NCI-H2081 treated with DMSO at 0.1 percent for 48 hours (cell line): Measurements from ENCODE around the gene ST6GALNAC3.
"Not testable (repeated sequence)": the region's sequence is repeated elsewhere in the genome, so short reads cannot be mapped to it uniquely, and the experiment has no call there.

ENCODE experiments used
- DNase-seq: peaks from one replicate; lab custom pipeline; 2025; lab: John Stamatoyannopoulos, UW

Gene ST6GALNAC3

GRCh38 chr1:76074321-76075187 lies at the start of gene ST6GALNAC3:
TSS of gene ST6GALNAC3 (plus strand) at chr1:76074746.
- DNase-seq: no peak

- DNase-seq: no peak
Observed at GRCh38 chr1:76027341-76027740, 47.2 kb upstream of the ST6GALNAC3 start.

- no peak for DNase-seq
Observed at GRCh38 chr1:76029331-76029730, 45.2 kb upstream of the ST6GALNAC3 start.

- DNase-seq: no peak
Observed at GRCh38 chr1:76031496-76031895, 43.0 kb upstream of the ST6GALNAC3 start.

GRCh38 chr1:76033800-76034475 lies 40.6 kb upstream of the ST6GALNAC3 start:
- no peak for DNase-seq

- no peak for DNase-seq
Observed at GRCh38 chr1:76035053-76035452, 39.5 kb upstream of the ST6GALNAC3 start.

GRCh38 chr1:76037324-76037723 lies 37.2 kb upstream of the ST6GALNAC3 start:
- no peak for DNase-seq

GRCh38 chr1:76038287-76039004 lies 36.1 kb upstream of the ST6GALNAC3 start:
- no peak for DNase-seq

GRCh38 chr1:76046149-76046548 lies 28.4 kb upstream of the ST6GALNAC3 start:
- no peak for DNase-seq

GRCh38 chr1:76048219-76048618 lies 26.3 kb upstream of the ST6GALNAC3 start:
- no peak for DNase-seq

GRCh38 chr1:76048926-76049325 lies 25.6 kb upstream of the ST6GALNAC3 start:
- no peak for DNase-seq

GRCh38 chr1:76049498-76049897 lies 25.0 kb upstream of the ST6GALNAC3 start:
- DNase-seq: no peak

GRCh38 chr1:76050073-76050472 lies 24.5 kb upstream of the ST6GALNAC3 start:
- DNase-seq: not testable (repeated sequence)

GRCh38 chr1:76053021-76053420 lies 21.5 kb upstream of the ST6GALNAC3 start:
- no peak for DNase-seq

GRCh38 chr1:76054359-76054758 lies 20.2 kb upstream of the ST6GALNAC3 start:
- DNase-seq: no peak

- DNase-seq: no peak
Observed at GRCh38 chr1:76055987-76056386, 18.6 kb upstream of the ST6GALNAC3 start.

- DNase-seq: no peak
Observed at GRCh38 chr1:76059451-76059850, 15.1 kb upstream of the ST6GALNAC3 start.

- no peak for DNase-seq
Observed at GRCh38 chr1:76065270-76065669, 9.3 kb upstream of the ST6GALNAC3 start.

- no peak for DNase-seq
Observed at GRCh38 chr1:76066394-76066793, 8.2 kb upstream of the ST6GALNAC3 start.

GRCh38 chr1:76068542-76068941 lies 6.0 kb upstream of the ST6GALNAC3 start:
- DNase-seq: no peak

GRCh38 chr1:76068953-76069561 lies 5.5 kb upstream of the ST6GALNAC3 start:
- DNase-seq: no peak

- DNase-seq: no peak
Observed at GRCh38 chr1:76070538-76070937, 4.0 kb upstream of the ST6GALNAC3 start.
